CD4-positive, alpha-beta T cell treated with Interleukin-4 for 4 hours (primary cell): ENCODE measurements around the gene LIPC.

Experiments
- DNase-seq: peaks from one replicate; pipeline ENCODE4 v3.0.0-alpha.2; 2020

The LIPC gene

DNA sequence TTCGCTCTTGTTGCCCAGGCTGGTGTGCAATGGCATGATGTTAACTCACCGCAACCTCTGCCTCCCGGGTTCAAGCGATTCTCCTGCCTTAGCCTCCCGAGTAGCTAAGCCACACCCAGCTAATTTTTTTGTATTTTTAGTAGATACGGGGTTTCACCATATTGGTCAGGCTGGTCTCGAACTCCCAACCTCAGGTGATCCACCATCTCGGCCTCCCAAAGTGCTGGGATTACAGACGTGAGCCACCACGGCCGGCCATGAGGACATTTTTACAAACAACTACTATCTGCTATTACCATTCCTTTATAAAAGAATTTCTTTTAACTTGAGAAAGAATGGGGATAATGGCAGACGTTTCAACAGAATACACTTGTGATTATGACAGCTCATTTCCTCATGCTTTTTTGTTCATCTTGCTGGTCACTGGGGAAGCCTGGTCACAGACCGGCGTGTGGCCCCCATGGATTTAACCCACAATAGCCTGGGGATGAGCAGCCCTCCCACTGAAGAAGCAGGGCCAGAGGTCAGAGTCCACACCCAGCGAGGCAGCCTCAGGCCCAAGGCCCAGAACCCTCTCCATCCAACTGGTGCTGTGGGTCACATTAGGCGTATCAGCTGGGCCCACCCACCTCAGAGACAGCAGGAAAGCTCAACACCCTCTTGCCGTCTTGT is 112.0 kb downstream of the LIPC start:
- DNase-seq: no peak

- no peak for DNase-seq
Observed at GRCh38 chr15:58544756-58545155, 113.0 kb downstream of the LIPC start.

GRCh38 chr15:58545307-58546065 is 113.7 kb downstream of the LIPC start:
- DNase-seq: peak; percentile 47

GRCh38 chr15:58546066-58546591 is 114.3 kb downstream of the LIPC start:
- DNase-seq: no peak

- no peak for DNase-seq
Observed at GRCh38 chr15:58546635-58547627, 115.1 kb downstream of the LIPC start.

DNA sequence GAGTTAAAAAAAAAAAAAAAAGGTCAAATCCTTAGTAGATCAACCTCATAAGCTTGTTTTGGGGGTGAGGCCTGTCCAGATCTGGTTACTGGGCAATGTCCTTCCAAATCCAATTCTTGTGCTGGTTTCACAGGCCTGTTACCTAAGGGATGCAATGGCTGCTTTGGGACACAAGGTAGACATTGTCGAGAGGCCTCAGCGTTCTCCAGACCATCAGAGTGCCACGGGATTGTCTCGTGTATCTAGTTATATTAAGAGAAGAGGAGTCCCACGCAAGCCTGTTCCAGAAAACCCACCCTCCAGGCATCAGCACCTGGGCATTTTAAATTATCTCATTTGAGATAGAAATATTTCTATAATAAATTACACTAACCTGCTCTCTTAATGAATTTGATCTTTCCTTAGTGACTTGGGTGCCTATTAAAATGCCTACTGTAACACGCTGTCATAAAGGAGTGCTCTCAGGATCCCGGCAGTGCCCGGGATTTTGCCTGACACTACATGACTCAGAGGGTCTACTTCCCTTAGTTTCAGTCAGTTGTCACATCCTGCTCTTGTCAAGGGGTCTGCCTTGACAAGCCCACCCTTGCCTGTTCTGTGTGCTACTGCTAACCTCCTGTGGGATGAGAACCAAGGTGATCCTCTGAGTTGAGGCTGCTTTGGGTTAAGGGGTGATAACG is 116.0 kb downstream of the LIPC start:
- no peak for DNase-seq

- DNase-seq: no peak
Observed at GRCh38 chr15:58548308-58549012, 116.7 kb downstream of the LIPC start.

GRCh38 chr15:58549013-58549784 is 117.4 kb downstream of the LIPC start:
- DNase-seq: no peak

DNA sequence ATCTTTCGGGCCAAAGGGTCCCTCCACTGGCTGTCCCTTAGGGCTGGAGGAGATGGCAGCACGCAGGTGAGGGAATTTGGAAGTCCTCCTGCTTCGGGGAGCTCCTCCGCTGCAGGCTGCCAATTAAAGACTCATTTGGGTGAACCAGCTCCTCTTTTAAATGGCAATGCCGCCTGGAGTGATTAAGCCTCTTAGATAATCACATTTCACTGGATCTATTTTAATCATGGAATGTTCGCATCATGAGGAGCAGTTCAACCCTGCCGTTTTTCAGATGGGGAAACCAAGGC is 117.9 kb downstream of the LIPC start:
- DNase-seq: no peak

- no peak for DNase-seq
Observed at GRCh38 chr15:58551084-58551763, 119.4 kb downstream of the LIPC start.

DNA sequence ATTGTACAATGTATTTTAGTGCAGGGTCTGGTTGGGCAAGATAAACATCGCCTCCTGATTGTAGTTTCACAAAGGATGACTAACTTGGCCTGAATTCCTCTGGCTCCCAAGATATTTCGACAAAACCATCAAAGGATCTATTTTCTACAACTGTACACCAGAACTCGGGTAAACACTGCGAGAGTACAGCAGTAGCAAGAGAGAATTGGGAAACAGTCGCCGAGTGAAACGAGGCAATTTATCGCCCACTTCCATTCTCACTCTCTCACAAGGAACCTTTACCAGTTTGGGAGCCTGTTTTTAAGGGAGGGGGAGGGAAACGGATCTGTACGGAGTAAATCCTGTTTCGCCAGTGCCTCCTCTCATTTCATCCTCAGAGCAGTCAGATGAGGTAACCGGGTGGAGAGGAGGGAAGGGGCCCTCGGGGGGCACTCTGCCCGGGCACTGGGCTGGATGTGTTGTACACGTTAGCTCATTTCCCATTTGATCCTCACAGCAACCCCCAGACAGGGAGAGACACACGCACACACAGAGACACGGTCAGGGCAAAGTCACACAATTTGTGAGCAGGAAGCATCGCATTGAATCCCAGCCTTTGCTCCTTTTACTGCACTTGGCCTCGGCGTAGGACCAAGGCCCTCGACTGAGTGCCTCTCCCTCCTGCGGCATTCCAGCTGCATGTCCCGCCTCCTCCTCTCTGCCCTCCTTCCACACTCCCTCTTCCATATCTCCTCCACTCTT is 120.1 kb downstream of the LIPC start:
- no peak for DNase-seq

- no peak for DNase-seq
Observed at GRCh38 chr15:58552505-58553364, 120.9 kb downstream of the LIPC start.

DNA sequence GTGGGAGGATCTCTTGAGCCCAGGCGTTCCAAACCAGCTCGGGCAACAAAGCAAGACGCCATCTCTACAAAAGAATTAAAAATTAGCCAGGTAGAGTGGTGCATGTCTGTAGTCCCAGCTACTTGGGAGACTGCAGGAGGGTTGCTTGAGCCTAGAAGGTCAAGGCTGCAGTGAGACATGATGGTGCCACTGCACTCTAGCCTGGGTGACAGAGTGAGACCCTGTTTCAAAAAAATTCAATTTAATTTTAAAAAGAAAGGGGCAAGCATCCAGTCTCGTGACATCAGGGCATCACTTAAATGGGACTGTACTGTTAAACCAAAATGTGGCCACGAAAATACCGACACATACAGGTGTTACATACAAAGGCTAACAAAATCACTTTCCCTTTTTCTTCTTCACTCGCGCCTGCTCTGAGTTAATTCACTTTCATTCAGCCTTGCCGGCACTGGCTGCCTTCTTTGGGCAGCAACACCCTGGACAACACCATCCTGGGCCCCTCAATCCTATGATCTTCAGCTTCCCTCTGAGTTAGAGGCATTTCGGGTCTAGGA is 121.7 kb downstream of the LIPC start:
- DNase-seq: no peak

DNA sequence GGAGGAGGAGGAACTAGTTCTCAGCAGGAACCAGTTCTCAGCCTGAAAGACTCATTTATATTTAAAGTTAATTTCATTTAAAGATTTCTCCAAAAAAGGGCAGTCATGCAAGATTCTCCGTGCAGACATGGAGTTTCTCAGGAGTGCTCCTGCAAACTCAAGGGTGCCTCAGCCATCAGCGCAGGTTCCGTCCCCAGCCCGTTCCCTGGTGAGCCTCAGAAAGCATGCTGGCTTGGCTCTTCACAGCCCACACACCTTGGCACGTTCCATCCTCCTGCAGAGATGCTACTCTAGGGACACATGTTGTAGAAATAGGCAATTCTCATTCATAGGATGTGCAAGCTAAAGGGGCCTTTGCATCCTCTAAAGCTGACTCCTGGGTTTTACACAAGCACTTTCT is 123.0 kb downstream of the LIPC start:
- no peak for DNase-seq

- DNase-seq: no peak
Observed at GRCh38 chr15:58555162-58556027, 123.6 kb downstream of the LIPC start.

DNA sequence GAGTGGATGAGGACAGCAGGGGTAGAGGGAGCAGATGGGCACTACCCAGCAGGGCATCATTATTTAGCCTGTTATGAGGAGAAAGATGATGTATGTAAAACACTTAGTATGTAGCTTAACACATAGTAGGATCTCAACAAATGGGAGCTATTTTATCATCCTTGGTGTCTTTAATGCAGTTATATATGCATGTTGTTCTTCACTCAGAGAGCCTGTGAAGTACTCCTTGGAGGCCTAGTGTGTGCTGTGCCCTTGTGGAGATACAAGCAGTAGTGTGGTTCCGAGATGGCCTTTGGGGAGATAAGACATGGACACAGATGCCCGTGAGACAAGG is 124.2 kb downstream of the LIPC start:
- DNase-seq: no peak

DNA sequence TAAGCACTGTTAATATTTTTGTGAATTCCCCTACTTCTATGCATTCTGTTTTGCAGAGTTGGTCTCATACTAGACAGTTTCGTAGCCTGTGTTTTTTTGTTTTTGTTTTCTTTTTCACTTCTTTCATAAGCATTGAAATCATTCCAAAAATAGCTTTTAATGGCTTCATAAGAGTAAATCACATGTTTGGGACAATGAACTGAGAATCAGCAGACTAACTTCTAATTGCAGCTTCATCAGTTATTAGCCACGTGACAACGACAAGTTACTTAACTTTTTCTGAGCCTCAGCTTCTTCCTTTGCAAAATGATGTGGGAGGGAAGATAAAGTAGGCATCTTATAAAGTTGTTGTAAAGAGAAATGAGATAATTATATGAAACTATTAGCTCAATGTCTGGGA is 124.8 kb downstream of the LIPC start:
- no peak for DNase-seq

GRCh38 chr15:58558777-58559176 is 127.0 kb downstream of the LIPC start:
- no peak for DNase-seq
